Stomach (tissue), 4 donors: Measurements from ENCODE around the gene GRWD1.

Source experiments
- EP300 ChIP-seq: sonication (generic); formaldehyde crosslinking; IDR thresholded peaks from one replicate; pipeline ENCODE4 v1.6.1; 2017; ENCODE audit warnings: antibody characterized with exemption
- POLR2AphosphoS5 ChIP-seq, 3 donors: sonication (generic); formaldehyde crosslinking; IDR thresholded peaks; one replicate each; pipeline ENCODE4 v1.6.1; 2016; ENCODE audit warnings: antibody characterized with exemption in 3 of 3
- TF ChIP-seq, protein P1 (sequence below), 7 experiments: fragments of 450-650 bp in 4 of 7; fragments of 200-600 bp in 3 of 7; sonication (generic) in 3 of 7; IDR thresholded peaks; one replicate each; pipeline ENCODE4 v1.5.1; 2016 to 2019; ENCODE audit warnings: antibody characterized with exemption in 7 of 7, control low read depth in 2 of 7, mild to moderate bottlenecking in 1 of 7

DNA sequence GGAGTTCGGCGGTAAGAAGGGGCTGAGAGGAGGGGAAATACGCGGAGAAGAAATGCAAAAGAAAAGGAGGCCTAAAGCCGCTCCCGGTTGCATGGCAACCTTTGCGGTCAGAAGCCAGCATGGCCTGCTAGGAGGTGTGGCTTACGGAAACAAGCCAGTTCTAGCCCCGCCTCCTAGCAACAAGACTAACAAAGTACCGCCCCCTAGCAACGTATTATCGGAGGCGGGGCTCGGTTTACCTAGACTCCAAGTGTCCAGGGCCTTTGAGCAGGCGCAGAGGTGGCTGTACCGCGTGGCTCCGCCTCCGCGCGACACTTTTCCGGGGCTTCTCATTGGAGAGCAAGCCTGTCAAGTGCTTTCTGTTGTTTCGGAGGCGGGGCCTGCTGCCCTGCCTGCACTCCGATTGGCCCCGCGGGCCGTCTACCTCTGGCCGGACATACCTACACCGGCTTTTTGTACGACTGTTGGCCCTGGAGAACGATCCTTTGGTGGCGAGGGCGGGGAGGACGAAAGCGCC, 23.0 kb downstream of the GRWD1 start:
- TF ChIP-seq, protein P1, sequence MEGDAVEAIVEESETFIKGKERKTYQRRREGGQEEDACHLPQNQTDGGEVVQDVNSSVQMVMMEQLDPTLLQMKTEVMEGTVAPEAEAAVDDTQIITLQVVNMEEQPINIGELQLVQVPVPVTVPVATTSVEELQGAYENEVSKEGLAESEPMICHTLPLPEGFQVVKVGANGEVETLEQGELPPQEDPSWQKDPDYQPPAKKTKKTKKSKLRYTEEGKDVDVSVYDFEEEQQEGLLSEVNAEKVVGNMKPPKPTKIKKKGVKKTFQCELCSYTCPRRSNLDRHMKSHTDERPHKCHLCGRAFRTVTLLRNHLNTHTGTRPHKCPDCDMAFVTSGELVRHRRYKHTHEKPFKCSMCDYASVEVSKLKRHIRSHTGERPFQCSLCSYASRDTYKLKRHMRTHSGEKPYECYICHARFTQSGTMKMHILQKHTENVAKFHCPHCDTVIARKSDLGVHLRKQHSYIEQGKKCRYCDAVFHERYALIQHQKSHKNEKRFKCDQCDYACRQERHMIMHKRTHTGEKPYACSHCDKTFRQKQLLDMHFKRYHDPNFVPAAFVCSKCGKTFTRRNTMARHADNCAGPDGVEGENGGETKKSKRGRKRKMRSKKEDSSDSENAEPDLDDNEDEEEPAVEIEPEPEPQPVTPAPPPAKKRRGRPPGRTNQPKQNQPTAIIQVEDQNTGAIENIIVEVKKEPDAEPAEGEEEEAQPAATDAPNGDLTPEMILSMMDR (IDR thresholded peaks at IDR 0.05) = no peak
- TF ChIP-seq EP300 (no peak), POLR2AphosphoS5 (IDR thresholded peaks at IDR 0.05) (no peak)
